CMK (cell line): Measurements from ENCODE around the gene RAX2.

Experiments used
- DNase-seq: peaks from one replicate; pipeline ENCODE4 v3.0.0-alpha.2; 2010; ENCODE audit warnings: low read depth

The RAX2 gene

GRCh38 chr19:3801412-3802096, 29.5 kb upstream of the RAX2 start:
- DNase-seq: no peak

GRCh38 chr19:3800996-3801395, 29.0 kb upstream of the RAX2 start:
- DNase-seq: no peak

- DNase-seq: no peak
Measured at GRCh38 chr19:3798137-3798536, 26.1 kb upstream of the RAX2 start.

- DNase-seq: no peak
Measured at GRCh38 chr19:3796358-3796757, 24.3 kb upstream of the RAX2 start.

- DNase-seq: no peak
Measured at GRCh38 chr19:3793799-3794198, 21.8 kb upstream of the RAX2 start.

- DNase-seq: no peak
Measured at GRCh38 chr19:3792114-3792513, 20.1 kb upstream of the RAX2 start.

GRCh38 chr19:3790941-3791340, 18.9 kb upstream of the RAX2 start:
- no peak for DNase-seq

GRCh38 chr19:3790209-3790734, 18.2 kb upstream of the RAX2 start:
- no peak for DNase-seq

GRCh38 chr19:3788996-3789778, 17.2 kb upstream of the RAX2 start:
- DNase-seq: no peak

- DNase-seq: no peak
Measured at GRCh38 chr19:3785938-3786824, 14.2 kb upstream of the RAX2 start, which contains the start of gene MATK. Gene MATK, minus strand, starts transcription at chr19:3786381. Its CDS starts 1,246 bp downstream, at chr19:3785135.

- no peak for DNase-seq
Measured at GRCh38 chr19:3785451-3785937, 13.5 kb upstream of the RAX2 start.

GRCh38 chr19:3784607-3785450, 12.8 kb upstream of the RAX2 start:
- DNase-seq: no peak

- no peak for DNase-seq
Measured at GRCh38 chr19:3783660-3784584, 11.9 kb upstream of the RAX2 start.

GRCh38 chr19:3782903-3783302, 10.9 kb upstream of the RAX2 start:
- no peak for DNase-seq

- no peak for DNase-seq
Measured at GRCh38 chr19:3782330-3782729, 10.3 kb upstream of the RAX2 start.

- no peak for DNase-seq
Measured at GRCh38 chr19:3781603-3782002, 9.6 kb upstream of the RAX2 start.

- no peak for DNase-seq
Measured at GRCh38 chr19:3780786-3781304, 8.8 kb upstream of the RAX2 start.

- DNase-seq: no peak
Measured at GRCh38 chr19:3778899-3779723, 7.1 kb upstream of the RAX2 start.
